GM19023 (cell line): ENCODE data around the gene SCARB1.

Experiments
- ATAC-seq: cut with Tn5 transposase; IDR thresholded peaks from one replicate; pipeline ENCODE4 v1.9.1; 2021; ENCODE audit warnings: mild to moderate bottlenecking, moderate library complexity; ENCODE audit not compliant: unreplicated experiment

Gene SCARB1

GRCh38 chr12:124762791-124763593 lies 100.7 kb downstream of the SCARB1 start:
- no peak for ATAC-seq

DNA sequence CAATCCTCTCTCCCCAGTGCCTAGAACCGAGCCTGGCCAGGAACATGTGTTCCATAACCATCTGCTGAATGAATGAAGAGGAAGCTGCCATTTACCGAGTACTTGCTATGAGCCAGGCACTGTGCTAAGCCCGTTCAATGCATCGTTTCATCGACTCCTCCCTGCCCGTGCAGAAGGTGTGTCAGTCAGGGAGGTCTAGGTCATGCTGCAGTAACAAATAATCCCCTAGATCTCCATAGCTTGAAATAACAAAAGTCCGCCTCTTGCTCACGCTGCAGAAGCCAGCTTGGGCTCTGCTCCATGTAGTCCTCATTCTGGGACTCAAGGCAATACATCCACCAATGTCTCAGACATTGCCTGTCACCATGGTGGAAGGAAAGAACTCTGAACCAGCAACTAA lies 101.3 kb downstream of the SCARB1 start:
- no peak for ATAC-seq

DNA sequence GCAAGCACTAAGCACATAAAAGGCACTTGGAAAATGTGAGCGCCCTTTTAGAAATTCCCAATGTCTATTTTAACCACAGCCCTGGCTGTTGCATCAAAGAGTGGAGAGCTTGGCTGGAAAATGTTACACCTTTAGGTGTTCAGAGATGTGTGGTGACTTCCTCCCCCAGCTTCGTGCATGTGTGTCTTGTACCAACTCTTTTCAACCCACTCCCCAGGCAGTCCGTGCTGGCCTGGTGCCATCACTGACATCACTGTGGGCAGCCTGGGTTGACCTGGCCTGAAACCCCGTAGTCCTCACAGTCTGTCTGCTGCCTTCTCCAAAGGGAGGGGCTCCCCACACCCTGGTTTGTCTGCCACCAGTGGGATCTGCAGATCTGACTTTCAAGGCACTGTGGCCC lies 101.8 kb downstream of the SCARB1 start:
- no peak for ATAC-seq

- ATAC-seq, result no peak
Measured at GRCh38 chr12:124761056-124761455, 102.6 kb downstream of the SCARB1 start.

GRCh38 chr12:124760560-124760959 lies 103.1 kb downstream of the SCARB1 start:
- ATAC-seq, result no peak

DNA sequence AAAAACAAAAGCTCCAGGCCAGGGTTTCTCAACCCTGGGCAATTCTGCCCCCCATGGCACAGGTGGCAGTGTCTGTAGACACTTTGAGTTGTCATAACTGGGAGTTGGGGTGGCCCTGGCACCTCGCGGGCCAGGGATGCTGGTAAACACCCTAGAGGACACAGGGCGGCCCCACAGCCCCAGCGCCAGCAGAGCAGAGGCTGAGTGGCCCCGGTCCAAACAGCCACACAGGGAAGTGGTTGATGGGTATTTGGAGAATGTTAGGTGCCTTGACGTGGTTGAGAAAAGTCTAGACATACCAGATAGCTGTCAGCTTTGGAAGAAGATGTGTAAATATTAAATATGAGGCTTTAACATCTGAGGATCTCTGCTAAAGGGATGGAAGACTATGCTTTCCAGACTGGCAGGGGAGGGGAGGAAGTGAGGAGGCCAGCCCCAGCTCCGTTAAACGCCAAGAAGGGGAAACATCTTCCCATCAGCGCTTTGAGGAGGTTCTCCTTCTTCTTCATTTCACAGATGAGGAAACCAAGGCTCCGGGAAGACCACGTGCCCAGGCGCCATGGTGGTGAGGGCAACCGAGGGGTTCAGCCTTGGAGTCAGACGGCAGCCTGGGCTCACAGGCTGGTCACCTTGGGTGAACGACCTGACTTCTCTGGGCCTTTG lies 103.7 kb downstream of the SCARB1 start:
- no peak for ATAC-seq

- ATAC-seq, result no peak
Measured at GRCh38 chr12:124758266-124759220, 105.1 kb downstream of the SCARB1 start.

GRCh38 chr12:124757329-124757728 lies 106.3 kb downstream of the SCARB1 start:
- no peak for ATAC-seq

GRCh38 chr12:124756760-124757159 lies 106.9 kb downstream of the SCARB1 start:
- ATAC-seq, result no peak

DNA sequence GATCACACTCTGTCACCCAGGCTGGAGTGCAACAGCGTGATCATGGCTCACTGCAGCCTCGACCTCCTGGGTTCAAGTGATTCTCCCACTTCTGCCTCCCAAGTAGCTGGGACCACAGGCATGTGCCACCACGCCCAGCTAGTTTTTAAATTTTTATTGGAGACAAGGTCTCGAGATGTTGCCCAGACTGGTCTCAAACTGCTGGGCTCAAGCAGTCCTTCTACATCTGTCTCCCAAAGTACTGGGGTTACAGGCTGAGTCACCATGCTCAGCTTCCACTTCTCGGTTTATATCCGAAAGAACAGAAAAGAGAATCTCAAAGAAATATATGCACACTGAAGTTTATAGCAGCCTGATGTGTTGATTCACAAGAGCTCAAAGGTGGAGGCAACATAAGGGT lies 107.5 kb downstream of the SCARB1 start:
- no peak for ATAC-seq

DNA sequence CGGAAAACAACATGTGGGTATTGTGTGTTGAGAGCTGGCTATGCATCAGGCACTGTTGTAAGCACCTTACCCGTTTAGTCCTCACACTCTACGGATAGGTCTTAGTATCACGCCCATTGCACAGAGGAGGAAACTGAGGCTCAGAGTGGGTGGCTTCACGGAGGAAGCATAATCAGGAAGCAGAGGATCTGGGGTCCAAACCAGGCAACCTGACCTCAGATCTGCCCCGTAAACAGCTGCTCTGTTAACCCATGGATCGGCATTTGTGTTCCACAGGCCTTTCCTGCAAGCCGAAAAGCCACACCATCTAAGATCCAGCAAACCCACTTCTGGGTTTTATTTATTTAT lies 107.9 kb downstream of the SCARB1 start:
- no peak for ATAC-seq

DNA sequence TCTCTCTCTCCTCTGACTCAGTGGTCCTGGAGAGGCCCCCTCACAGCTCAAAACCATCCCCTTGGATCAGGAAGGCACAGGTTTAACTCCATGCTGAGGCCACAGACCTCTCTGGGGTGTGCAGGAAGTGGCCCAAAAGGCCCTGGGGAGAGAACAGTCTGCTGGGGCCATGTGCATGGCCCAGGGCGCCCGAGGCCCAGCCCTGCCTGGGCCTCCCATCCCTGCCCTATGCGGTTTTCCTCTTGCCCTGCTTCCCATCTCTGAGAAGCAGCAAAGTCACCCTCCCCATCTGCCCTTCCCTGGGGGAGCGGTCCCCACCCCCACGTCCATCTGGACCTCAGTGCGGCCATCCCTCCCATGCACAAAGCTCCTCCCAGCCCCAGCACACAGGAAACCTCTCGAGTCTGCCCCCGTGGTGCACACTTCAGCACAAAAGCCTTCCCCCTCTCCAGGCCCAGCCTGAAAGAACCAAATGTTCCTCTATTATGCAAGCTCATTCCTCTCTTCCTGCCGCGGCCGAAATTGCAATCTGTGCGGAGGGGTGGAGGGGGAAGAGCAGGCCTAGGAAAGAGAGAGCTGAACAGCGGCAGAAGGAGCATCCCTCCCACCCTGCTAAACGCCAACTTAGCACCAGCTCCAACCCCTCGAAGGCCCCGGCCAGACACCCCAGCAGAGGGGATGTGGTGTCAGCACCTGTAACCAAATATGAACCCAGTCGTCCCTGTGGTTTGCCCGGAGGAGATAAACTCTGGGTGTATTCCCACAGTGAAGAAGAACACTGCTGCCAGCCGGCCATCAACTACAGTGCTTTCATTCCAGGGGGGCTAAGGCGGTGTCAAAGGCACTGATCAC lies 108.5 kb downstream of the SCARB1 start:
- ATAC-seq, result no peak

DNA sequence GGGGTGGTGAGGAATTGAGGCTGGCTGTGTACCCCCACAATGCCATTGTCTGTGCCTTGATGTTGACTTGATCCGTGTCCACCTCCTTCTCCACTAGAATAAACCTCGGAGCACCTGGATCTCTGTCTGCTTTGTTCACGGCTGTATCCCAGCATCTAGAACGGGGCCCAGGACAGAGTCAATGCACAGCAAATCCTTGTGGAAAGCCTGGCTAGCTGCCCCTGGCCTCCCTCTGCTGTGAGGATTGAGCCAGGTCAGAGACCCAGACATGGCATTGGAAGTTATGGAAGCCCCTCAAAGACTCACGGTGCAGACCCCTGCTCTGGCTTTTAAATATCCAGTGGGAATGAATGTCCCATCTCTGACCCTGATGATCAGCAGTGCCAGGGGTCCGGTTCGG lies 109.2 kb downstream of the SCARB1 start:
- no peak for ATAC-seq

DNA sequence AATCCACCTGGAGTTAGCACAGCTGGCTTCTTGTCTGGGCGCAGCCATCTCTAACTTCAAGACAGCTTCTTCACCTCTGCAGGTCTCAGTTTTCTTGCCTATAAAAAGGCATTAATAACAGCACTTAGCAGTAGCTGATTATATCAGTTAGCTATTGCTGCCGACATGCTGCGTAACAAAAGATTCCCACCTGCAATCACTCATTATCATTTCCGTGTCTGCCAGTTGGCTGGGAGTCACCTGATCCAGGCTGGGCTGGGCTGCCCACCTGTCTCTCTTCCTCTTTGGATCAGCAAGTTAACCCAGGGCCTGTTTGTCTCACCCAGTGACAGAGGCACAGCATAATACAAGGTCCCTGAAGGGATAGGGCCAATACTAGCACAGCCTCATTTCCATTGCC lies 109.7 kb downstream of the SCARB1 start:
- no peak for ATAC-seq

DNA sequence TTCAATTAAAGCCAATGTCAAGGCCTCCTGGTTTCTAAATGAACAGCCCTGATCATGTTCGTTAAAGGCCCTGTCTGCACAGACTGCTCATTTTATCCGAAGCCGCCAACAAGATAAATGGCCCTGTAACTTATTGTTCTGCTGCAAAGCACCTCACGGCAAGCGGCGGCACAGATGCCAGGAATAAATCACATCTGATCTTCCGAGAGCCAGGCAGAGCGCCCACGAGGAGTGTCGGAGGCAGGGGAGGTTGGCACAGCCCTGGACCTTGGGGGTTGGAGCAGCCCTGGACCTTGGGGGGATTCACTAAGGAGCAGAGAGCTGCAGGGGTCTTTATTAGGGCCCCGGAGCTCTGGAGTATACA lies 110.5 kb downstream of the SCARB1 start:
- ATAC-seq, result no peak

DNA sequence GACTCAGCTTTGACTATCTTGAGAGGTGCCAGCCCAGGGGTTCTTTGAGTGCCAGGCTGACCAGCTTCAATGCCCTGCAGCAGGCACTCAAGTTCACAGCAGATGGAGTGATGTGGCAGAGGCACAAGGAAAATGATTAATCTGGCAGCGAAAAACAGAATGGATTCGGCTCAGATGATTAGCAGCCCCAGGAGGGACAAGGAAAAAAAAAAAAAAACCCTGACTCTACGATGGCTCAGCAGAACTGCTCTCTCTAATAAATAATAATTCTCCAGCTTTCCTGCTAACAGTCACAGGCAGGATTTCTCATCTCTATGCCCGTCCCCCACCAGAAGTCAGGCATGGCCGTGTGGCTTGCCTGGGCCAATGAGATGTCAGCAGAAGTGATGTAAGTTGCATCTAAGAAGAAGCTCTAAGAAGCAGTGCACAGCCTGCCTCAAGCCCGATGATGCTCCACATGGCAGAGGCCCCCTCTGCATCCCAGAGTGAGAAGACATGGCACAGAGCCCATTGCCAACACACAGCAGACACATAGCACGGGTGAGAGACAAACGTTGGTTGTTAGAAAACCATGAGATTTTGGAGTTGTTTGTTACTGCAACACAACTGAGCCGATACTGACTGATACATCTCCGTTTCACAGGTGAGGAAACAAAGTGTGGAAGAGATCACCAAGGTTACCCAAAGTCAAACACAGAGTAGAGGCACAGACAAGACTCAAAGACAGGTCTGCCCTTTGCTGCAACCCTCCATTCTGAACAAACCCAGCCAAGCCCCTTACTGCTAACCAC lies 111.0 kb downstream of the SCARB1 start:
- no peak for ATAC-seq

- no peak for ATAC-seq
Measured at GRCh38 chr12:124751654-124752355, 111.9 kb downstream of the SCARB1 start.

DNA sequence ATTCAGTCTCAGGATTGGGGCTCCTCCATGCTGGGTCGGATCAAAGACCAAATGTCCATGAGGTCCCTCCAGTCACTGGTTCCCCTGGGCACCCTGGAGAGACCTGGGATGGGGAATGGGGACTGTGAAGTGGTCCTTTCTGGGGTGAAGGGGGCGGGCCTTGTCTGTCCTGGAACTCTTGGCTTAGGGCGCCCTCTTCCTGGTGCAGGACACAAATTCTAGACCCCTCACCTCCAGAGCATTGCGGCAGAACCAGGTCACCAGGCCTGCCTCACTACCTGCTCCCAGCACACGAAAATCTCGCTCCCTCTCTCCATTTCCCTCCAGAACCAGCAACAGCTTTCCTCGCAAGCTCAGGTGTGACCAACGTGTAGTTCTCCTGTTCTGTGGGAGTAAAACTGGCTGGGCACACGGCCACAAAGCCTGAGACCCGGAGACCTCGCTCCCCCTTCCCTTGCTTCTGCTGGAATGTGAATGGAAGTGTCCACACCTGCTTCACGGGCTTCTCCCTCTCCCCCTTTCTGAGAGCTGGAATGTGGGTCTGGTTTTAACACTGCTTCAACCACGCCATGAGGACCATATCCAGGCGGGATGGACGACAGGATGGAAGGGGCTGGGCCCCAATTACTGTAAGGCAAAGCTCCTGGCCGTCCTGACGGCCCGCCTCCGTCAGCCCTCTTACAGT lies 112.7 kb downstream of the SCARB1 start:
- ATAC-seq, result no peak
